Mesenteric fat pad (tissue), 1 donor: ENCODE measurements around the gene PCARE. TPM values are rescaled to one million over a fixed set of nuclear protein-coding genes. Genes with fewer than 3 reads are reported as not detected.

Source experiments
- DNase-seq: peaks from one replicate; pipeline ENCODE4 v3.0.0-alpha.2; 2020; ENCODE audit warnings: low spot score
- total RNA-seq: library from RNA; stranded (reverse); fragmentation: NEBNext Ultra II Directional; extraction: Animal tissue kit (Norgen Biotek cat#: 25700); gene quantifications from one replicate; pipeline ENCODE4 v1.2.1, GENCODE V29; 2021
- donor health status: DM: yes; HTN: yes; CAD: no.

PCARE gene
- total RNA-seq, 1 donor from 2014 or later = 0.06 TPM

DNA sequence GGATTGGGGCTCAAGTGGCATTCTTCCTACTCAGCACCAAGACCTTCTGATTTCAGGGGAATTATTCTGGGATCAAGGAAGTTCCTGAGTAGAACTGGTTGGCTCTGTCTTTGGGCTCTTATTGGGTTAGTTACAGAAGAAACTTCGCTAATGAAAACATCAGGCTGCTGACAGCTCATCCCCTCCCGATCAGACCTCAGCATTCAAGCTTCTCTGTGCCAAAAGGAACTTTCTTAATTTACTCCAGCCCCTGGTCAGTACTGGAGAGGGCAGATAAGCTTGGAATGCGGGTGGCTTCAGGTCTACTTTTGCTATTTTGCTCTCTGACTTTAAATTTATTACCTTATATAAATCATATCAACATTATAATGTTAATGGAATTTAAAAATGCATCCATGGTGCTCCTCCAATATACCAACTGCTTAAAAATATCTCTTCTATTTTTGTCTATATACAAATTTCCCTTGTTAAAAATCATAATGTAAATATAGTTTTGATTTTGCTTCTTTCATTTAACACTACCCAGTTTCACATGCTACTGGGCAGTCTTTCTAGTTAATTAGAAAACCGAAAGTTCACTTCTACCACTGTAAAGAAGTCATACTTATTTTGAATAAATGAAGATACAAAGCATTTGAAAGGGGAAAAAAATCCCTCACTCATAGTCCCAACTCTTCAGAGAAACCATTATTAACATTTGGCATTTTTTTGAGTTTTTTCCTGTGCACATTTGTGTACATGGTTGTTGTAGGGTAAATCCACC, 34.4 kb downstream of the PCARE start:
- no peak for DNase-seq

DNA sequence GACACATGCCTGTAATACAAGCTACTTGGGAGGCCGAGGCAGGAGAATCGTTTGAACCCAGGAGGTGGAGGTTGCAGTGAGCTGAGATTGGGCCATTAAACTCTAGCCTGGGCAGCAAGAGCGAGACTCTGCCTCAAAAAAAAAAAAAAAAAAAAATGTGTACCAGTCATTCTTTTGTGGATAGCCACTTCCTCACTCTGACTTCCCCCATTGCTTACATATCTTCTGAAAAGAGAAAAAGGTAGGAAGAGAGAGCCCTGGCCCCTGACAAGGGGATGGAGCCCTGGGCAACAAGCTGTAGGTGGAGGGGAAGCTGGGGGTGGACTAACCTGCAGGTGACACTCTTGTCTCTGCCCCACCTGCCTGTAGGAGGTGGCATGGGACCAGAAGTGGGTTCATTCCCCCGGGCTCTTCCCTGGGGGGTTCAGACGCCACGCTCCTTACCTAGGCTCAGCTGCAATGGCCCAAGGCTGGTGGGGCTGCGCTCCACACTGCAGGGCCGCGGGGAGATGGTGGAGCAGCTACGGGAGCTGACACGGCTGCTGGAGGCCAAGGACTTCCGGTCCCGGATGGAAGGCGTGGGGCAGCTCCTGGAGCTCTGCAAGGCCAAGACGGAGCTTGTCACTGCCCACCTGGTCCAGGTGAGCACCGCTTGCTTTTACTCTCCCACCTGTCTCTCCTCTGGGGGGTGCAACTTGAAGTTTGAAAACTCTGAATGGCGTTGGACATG, 39.1 kb downstream of the PCARE start:
- DNase-seq = no peak

GRCh38 chr2:29033656-29034055, 40.7 kb downstream of the PCARE start:
- DNase-seq = no peak

DNA sequence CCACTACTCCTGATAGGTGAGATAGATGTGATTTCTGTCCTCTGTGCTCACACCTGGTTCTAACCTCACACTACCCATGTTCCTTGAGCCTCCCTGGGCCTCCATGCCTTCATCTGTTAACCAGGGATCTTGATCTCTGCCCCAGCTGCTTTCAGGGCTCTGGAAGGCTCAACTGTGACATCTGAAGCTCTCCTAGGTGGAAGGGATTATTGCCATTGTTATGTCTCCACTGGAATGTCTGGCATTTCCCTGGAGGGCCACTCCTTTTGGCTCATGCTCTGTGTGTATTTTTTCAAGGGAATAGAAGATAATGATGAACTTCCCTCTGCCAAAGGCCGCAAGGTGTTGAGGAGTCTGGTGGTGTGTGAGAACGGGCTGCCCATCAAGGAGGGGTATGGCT, 41.2 kb downstream of the PCARE start:
- DNase-seq = no peak

- DNase-seq = no peak
Measured at GRCh38 chr2:29032189-29032588, 42.1 kb downstream of the PCARE start.

GRCh38 chr2:29031046-29031445, 43.3 kb downstream of the PCARE start:
- no peak for DNase-seq

GRCh38 chr2:29025711-29026110, 48.6 kb downstream of the PCARE start:
- no peak for DNase-seq

DNA sequence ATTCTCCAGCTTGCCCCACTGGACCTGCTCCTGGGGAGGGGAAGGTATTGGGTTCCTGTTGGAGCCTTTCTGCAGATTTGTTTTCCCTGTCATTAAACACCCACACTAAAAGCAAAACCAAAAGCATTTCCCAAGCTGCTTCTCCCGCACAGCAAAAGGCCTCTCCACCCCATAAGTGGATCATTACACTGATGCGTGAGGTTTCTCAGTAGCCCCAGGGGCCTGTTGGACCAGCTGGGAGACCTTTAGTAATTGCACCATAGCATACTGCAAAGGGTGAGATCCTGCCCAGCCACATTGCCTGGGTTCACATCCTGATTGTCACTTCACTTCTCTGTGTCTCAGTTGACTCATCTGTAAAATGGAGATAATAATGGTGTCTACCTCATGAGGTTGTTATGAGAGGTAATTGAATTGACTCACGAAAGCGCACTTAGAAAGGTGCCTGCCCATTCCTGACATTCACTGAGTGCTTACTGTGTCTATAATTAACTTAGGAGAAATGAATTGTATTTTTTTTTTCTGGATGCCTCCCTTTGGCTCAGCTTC, 49.4 kb downstream of the PCARE start:
- DNase-seq = no peak

GRCh38 chr2:29023188-29023587, 51.1 kb downstream of the PCARE start:
- no peak for DNase-seq

- no peak for DNase-seq
Measured at GRCh38 chr2:29022679-29023078, 51.6 kb downstream of the PCARE start.

DNA sequence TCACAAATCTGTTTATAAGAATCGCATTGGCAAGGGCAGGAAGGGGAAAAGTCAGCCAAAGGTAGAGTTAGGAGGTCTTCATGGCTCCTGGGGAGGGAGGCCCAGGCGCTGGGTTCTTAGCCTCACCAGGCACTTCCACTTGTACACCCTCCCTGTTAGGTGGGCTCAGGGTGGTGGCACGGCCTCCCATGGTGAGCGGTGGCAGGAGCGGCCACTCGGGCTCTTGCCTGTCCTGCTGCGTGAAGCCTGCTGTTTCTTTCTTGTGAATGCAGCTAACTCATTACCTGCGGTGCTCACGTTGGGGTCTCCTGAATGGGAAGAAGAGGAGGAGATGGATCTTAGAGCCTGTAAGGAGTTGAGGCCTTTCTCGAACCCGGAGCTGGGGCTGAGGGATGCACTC, 52.4 kb downstream of the PCARE start:
- no peak for DNase-seq

DNA sequence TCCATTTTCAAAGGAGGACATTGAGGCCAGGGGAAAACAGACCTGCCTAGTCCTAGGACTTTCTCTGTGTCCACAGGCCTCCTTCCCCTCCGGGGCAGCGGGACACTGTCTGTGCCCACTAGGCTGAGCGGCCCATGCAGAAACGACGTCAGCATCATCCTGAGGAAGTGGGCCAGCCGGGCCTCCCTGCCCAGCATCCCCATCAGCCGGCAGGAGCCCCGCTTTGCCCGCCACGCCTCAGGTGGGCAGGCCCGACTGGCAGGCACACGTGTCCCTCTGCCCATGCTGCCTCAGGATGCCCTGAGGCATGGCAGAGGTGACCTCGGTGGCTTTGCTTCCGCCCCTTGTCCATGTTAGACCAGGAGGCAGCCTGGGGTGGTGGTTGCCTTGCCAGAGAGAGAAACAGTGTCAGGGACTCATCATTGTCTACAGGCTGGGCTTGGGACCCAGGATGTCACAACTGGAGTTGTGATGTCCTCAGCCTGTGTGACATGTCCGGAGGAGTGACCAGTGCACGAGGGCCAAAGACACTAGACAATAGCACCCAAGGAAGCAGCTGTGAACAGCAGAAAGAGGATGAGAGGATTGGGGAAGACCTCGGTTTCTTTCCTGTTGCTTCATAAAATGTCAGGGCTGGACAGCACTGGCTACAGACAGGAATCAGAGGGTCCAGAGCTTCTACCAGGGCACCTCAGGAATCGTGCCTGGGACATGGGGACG, 56.4 kb downstream of the PCARE start:
- DNase-seq = no peak

GRCh38 chr2:29016504-29016903, 57.8 kb downstream of the PCARE start:
- no peak for DNase-seq

DNA sequence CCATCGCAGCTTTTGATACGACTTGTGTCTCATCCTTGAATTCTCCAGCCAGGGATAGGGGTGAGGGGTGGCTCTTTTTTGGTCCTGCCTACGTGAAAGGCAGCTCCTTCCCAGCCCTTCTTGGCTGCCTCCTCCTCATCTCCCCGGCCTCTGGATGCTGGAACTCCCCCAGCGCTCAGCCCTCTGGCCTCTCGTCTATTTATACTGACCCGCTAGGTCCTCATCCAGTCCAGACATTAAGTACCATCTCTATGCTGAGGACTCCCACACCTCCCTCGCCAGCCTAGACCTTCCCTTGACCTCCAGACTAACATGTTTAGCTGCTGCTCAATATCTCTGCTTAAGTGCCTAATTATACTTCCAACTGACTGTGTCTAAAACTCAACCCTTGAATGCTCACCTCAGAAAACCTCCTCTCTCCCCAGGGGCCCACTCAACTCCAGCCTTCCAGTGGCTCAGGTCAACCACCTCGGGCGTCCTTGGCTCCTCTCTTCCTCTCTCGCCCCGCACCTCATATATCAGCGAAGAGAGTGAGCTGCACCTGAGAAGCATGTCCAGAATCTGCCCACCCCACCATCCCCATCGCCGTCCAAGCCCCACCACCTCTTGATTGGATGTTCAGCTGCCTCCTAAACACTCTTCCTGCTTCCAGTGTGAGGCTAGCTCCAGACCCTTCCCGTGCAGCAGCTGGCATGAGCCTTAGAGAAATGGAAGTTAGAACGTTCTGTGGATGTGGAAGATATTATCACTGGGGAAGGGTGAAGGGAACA, 58.4 kb downstream of the PCARE start:
- DNase-seq = no peak

GRCh38 chr2:29014811-29015421, 59.4 kb downstream of the PCARE start:
- no peak for DNase-seq

DNA sequence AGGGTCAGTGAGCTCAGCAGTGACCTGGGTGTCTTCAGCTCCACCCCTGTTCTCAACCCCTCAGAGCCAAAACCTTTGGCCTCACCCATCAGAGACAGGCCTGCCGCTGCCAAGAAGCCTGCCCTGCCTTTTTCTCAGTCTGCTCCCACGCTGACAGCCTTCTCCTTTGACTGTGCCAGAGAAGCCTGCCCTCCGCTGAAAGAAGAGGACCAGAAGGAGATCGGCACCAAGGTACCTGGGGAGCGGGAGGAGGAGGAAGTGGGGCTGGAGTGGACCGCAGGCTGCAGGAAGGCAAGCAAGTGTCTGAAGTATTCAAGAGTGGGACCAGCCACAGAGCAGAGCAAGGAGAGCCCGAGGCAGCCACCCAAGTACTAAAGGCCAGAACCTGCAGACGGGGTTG, 60.0 kb downstream of the PCARE start:
- no peak for DNase-seq

GRCh38 chr2:29013057-29013780, 61.1 kb downstream of the PCARE start:
- DNase-seq = no peak

- DNase-seq = no peak
Measured at GRCh38 chr2:29012211-29012681, 62.1 kb downstream of the PCARE start.
